GM10266 (cell line): ENCODE results near the gene CMTM5.

Experiments
- DNase-seq: peaks from one replicate; pipeline ENCODE4 v3.0.0; 2012; ENCODE audit errors: extremely low spot score
- TF ChIP-seq, protein P1 (sequence below): IDR thresholded peaks from 2 replicates; pipeline ENCODE4 v1.5.1; 2012; ENCODE audit warnings: mild to moderate bottlenecking, low read depth; ENCODE audit not compliant: control insufficient read depth, insufficient read depth; ENCODE audit errors: missing control alignments

The CMTM5 gene

DNA sequence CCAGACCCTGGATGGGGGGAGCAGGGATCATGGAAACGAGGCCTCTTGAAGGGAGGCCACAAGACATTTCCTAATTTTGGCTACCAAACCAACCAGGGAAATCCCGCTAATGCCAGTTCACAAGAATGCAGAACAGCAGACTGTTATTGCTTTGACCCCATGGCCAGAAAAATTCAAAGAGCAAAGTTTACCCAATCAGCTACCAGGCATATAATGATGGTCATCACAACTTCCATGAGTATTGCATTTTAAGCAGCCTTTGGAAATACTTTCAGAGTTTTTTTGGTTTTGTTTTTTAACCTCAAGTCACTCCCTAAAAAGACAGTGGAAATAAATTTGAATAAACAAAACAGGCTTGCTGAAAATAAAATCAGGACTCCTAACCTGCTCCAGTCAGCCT lies 4.3 kb upstream of the CMTM5 start, which contains the start of gene IL25:
TSS of gene IL25 (plus strand) at position 301 of the 400 bp plus-strand sequence.
- TF ChIP-seq, protein P1, sequence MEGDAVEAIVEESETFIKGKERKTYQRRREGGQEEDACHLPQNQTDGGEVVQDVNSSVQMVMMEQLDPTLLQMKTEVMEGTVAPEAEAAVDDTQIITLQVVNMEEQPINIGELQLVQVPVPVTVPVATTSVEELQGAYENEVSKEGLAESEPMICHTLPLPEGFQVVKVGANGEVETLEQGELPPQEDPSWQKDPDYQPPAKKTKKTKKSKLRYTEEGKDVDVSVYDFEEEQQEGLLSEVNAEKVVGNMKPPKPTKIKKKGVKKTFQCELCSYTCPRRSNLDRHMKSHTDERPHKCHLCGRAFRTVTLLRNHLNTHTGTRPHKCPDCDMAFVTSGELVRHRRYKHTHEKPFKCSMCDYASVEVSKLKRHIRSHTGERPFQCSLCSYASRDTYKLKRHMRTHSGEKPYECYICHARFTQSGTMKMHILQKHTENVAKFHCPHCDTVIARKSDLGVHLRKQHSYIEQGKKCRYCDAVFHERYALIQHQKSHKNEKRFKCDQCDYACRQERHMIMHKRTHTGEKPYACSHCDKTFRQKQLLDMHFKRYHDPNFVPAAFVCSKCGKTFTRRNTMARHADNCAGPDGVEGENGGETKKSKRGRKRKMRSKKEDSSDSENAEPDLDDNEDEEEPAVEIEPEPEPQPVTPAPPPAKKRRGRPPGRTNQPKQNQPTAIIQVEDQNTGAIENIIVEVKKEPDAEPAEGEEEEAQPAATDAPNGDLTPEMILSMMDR, result no peak
- DNase-seq, result no peak

DNA sequence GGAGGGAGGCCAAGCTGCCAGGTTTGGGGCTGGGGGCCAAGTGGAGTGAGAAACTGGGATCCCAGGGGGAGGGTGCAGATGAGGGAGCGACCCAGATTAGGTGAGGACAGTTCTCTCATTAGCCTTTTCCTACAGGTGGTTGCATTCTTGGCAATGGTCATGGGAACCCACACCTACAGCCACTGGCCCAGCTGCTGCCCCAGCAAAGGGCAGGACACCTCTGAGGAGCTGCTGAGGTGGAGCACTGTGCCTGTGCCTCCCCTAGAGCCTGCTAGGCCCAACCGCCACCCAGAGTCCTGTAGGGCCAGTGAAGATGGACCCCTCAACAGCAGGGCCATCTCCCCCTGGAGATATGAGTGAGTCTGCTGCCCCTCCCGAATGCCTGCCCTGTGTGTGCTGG lies 3.8 kb upstream of the CMTM5 start:
- no peak for DNase-seq
- TF ChIP-seq, protein P1, result no peak

DNA sequence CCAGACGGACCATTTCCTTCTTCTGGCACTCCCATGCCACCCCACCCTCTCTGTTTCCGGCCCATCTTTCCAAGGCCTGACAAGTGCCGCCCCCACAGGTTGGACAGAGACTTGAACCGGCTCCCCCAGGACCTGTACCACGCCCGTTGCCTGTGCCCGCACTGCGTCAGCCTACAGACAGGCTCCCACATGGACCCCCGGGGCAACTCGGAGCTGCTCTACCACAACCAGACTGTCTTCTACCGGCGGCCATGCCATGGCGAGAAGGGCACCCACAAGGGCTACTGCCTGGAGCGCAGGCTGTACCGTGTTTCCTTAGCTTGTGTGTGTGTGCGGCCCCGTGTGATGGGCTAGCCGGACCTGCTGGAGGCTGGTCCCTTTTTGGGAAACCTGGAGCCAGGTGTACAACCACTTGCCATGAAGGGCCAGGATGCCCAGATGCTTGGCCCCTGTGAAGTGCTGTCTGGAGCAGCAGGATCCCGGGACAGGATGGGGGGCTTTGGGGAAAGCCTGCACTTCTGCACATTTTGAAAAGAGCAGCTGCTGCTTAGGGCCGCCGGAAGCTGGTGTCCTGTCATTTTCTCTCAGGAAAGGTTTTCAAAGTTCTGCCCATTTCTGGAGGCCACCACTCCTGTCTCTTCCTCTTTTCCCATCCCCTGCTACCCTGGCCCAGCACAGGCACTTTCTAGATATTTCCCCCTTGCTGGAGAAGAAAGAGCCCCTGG lies 1.2 kb upstream of the CMTM5 start:
- TF ChIP-seq, protein P1, result no peak
- no peak for DNase-seq

DNA sequence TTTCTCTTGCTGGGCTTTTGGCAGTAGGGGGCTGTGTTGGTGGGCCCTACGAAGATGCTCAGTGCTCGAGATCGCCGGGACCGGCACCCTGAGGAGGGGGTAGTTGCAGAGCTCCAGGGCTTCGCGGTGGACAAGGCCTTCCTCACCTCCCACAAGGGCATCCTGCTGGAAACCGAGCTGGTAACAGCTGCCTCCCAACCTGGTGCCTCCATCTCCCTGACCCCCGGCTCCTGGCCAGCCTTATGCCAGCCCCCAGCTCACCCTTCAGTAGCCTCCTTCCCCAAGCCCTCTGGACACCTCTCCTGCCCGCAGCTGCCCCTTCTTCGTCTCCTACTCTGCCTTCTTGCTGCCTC lies 328 bp downstream of the CMTM5 start:
- DNase-seq, result no peak
- TF ChIP-seq, protein P1, result no peak

DNA sequence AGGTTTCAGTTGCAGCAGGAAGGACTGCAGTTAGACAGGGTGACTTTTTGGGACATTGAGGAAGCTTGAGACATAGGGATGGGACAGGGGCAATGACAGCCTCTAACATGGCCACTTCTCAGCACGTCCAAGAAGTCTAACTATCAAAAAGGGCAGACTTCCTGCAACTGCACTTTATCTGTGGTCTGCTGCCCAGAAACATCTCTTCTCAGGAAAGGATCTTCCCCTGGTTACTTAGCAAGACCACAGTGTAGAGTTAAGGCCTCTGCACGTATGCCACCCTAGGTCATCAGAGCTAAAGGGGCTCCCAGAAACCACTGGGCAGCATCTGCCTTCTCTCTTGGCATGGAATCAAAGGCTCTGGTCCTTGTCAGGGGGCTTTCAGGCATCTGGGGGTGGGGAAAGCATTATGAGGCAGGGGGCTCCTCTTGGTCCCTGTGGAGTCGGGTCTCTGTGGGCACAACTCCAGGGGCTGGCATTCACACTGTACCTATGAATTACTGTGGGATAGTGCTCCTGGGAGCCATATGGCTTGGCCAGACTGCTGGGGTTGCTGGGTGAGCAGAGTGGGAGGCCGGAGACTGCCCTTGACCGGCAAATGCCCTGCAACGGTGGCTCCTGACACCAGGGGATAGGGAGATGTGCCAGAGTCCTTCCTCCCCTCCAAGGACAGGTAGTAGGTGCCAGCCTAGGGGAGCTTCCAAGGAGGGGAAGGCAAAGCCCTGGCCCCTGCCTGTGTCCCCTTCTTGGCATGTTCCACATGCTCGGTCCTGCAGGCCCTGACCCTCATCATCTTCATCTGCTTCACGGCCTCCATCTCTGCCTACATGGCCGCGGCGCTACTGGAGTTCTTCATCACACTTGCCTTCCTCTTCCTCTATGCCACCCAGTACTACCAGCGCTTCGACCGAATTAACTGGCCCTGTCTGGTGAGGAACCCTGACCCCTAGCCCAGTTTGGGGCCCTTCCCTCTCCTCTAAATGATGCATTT lies 1.0 kb downstream of the CMTM5 start:
- TF ChIP-seq, protein P1, result no peak
- DNase-seq, result no peak

DNA sequence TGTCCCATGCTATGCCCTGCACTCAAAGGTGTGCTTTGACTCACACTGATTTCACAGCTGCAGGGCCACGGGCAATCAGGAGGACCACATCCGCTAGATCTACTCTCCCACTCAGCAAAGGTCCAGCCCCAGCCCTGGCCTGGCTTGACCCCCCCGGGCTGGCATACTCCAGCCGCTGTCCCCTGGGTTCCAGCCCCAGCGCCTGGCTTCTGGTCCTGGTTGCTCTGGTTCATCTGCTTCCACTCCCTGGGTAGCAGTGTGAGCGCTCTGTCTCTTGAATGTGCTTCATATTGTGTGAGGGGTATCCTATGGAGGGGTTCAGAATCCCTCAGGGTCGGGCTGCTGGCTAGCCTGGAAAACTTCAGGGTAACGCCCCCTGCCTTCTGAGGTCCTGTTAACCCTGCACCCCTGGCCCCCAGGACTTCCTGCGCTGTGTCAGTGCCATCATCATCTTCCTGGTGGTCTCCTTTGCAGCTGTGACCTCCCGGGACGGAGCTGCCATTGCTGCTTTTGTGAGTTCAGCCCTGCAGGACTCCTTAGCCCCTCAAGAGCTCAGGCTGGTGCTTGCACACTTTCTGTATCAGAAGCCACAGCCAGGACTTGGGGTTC lies 1.9 kb downstream of the CMTM5 start:
- no peak for DNase-seq

More for the DNA sequence above, 1.9 kb downstream of the CMTM5 start:
- TF ChIP-seq, protein P1, result no peak
